ENCODE measurements around the gene ACSS1.

GRCh38 chr20:24996449-24997377 is 61.2 kb downstream of the ACSS1 start:
- TF ChIP-seq, protein P1, sequence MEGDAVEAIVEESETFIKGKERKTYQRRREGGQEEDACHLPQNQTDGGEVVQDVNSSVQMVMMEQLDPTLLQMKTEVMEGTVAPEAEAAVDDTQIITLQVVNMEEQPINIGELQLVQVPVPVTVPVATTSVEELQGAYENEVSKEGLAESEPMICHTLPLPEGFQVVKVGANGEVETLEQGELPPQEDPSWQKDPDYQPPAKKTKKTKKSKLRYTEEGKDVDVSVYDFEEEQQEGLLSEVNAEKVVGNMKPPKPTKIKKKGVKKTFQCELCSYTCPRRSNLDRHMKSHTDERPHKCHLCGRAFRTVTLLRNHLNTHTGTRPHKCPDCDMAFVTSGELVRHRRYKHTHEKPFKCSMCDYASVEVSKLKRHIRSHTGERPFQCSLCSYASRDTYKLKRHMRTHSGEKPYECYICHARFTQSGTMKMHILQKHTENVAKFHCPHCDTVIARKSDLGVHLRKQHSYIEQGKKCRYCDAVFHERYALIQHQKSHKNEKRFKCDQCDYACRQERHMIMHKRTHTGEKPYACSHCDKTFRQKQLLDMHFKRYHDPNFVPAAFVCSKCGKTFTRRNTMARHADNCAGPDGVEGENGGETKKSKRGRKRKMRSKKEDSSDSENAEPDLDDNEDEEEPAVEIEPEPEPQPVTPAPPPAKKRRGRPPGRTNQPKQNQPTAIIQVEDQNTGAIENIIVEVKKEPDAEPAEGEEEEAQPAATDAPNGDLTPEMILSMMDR (conservative IDR thresholded peaks at IDR 0.05), result no peak
- no peak for TF ChIP-seq ZFX (IDR thresholded peaks at IDR 0.05)
